ENCODE measurements around the gene TSC22D3.
"Not testable (repeated sequence)": the region's sequence is repeated elsewhere in the genome, so short reads cannot be mapped to it uniquely, and the experiment has no call there.

Gene TSC22D3

DNA sequence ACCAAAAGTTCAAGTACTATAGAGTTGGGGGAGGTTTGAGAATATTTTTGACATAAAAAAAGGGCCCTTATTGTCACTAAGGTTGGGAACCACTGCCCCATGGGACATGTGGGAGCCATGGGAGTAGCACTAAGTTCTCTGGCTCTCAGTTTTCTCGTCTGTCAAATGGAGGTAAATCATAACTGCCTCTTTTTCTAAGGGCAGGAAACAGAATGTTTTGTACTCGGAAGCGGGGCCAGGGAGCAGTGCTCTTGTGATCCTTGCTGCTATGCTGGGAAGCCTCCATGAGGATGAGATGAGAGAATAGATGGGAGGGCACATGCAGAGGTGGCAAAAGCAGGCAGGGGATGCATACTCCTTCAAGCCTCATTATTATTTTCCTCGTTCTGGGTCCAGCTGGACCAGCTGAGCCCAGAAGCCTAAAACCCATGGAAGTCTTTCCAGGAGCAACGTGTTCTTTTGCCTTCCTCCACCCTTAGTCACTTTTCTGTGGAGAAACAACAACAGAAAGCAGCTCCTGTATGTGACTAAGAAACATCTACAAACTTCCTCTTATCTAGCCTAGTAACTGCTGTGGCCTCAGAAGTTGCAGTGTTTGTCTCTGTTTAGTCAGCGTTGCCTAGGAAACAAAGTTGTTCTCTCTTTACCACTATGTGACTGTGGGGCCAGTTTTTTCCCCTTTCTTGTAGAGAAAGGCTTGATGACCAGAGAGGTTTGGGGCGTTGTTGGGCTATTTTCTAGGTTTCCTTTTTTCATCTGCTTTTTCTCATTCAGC is 64.8 kb downstream of the TSC22D3 start:
- DNase-seq = no peak

DNA sequence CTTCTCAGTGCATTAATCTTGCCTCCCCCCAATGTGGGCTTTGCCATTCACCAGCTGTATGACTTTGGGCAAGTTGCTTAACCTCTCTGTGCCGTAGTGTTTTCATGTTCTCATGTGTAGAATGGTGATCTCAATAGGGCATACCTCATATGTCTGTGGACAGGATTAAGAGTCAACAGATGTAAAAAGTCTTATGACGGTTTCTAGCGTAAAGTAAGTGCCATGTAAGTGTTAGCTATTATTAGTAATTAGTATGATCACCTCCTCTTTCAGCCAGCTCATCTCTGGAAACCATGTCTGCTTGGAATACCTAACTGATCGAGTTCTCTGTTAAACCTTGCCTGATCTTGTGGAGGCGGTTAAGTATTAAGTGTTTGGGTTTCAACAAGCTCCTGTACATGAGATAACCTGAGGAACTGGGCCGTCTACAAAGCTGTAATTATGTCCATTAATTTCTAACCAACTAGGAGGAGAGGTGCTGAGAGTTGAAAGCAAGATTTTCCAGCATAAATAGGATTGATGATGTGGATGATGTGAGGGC is 66.3 kb downstream of the TSC22D3 start:
- DNase-seq = no peak

GRCh38 chrX:107708762-107709161 is 66.8 kb downstream of the TSC22D3 start:
- no peak for DNase-seq

- DNase-seq = peak; percentile 28 to 73
Measured at GRCh38 chrX:107707866-107708265, 67.7 kb downstream of the TSC22D3 start.

DNA sequence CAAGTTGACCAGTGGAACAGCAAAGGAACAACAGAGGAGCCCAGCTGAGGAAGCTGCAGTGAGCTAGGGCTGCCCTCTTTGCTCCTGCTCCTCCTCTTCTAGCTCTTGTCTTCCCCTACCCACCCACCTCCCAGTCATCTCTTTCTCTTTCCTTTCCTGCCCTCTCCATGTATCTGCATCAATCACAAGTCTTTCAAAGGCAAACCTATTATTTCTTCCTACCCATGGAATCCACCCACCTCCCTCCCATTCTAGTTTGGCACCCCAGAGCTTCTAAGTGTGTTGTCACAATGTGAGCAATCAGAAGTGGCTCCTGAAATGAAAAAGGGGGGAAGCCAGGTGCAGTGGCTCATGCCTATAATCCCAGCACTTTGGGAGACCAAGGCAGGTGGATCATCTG is 69.3 kb downstream of the TSC22D3 start:
- no peak for DNase-seq

- no peak for DNase-seq
Measured at GRCh38 chrX:107704587-107704986, 71.0 kb downstream of the TSC22D3 start.

DNA sequence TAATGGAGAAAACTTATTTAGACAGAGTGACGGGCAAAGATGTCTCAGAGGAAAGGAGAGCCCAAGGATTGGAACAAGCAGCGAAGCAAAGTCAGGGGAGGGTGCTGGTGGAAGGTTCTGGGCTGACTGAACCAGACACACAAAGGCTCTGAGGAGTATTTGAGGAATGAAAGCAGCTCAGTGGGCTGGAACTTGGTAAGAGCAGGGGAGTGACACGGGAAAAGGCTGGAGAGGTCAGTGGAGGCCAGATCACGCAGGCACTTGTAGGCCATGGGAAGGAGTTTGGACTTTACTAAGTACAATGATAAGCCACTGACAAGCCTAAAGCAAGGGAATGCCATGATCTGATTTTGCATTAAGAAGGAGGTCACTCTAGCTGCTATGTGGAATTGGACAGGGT is 71.4 kb downstream of the TSC22D3 start:
- DNase-seq = no peak

- DNase-seq = no peak
Measured at GRCh38 chrX:107701493-107702121, 74.0 kb downstream of the TSC22D3 start.

GRCh38 chrX:107700790-107701189 is 74.8 kb downstream of the TSC22D3 start:
- DNase-seq = no peak

DNA sequence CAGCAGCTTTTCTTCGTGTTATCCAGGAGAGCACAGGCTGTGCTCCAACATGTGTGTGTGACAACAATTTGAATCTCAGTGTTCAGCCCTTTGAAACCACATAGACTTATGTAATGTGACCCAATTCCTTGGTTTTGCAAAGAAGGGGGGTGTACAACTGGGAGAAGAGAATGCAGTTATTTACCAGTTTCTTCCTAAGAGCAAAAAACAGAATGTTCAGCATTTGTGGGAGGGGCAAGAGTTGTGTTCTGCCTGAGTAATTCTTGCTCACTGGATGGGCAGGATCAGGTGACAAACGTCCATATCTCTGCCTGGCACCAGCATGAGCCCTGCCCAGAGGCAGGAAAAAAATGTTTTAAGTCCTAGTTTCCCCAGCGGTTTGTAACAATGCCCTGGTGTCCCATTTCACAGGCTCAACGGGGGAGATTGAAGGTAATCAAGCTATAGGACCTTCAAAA is 75.2 kb downstream of the TSC22D3 start:
- no peak for DNase-seq

- DNase-seq = no peak
Measured at GRCh38 chrX:107699616-107700015, 76.0 kb downstream of the TSC22D3 start.

- no peak for DNase-seq
Measured at GRCh38 chrX:107691024-107691448, 84.6 kb downstream of the TSC22D3 start.

- no peak for DNase-seq
Measured at GRCh38 chrX:107687445-107687844, 88.1 kb downstream of the TSC22D3 start.

- no peak for DNase-seq
Measured at GRCh38 chrX:107686792-107687191, 88.8 kb downstream of the TSC22D3 start.

GRCh38 chrX:107686026-107686425 is 89.6 kb downstream of the TSC22D3 start:
- no peak for DNase-seq

- not testable (repeated sequence) for DNase-seq
Measured at GRCh38 chrX:107685586-107685985, 90.0 kb downstream of the TSC22D3 start.

DNA sequence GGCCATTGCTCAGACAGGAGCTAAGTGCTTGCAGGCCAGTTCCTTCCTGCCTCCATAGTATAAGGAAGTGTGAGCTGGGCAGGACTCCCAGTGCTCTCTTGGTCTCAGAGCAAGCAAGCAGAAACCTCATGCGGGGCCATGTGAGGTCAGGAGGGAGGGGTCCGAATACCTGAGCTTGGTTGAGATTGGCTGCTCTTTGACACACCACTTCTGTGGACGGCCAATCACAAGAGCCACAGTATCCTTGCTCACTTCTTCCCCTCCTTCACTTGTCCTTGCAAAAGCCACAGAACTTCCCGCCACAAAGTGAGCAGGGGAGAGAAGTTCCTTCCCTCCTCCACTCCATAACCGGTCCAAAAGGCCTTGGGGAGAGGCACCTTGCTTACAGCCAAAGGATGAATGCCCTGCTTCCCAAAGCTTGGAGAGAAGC is 90.6 kb downstream of the TSC22D3 start:
- DNase-seq = no peak

- no peak for DNase-seq
Measured at GRCh38 chrX:107683931-107684330, 91.7 kb downstream of the TSC22D3 start.

DNA sequence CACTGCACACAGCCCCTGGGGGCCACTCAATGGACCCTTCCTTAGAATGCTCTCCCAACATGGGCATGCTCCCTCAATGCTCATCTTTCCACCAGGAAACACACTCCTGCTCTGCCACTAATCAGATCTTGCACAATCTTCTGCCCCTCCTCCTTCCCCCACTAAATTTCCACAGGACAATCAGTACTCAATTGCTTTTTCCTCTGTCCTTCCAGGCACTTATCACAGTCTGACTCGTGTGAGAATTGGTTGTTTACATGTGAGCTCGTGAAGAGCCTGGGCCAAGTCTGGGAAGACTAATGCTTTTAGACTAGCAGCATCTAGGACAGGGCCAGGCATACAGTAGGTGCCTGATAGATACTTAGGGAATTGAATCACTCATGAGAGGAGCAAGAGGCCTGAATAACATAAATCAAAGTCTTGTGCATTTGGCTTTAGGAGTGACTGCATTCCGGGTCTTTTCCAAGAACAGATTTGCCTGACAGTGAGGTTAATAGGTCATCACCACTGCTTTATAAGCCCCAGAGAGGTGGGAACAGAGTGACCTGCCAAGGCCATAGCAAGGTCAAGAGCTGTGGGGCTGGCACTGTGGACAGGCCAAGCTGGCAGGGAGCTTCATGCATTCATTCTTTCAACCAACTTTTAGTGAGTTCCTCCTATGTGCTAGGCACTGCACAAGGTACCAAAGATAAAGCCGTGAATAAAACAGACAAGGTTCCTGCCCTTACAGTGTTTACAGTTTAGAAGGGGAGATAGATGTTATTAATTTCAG is 92.3 kb downstream of the TSC22D3 start:
- DNase-seq = no peak

DNA sequence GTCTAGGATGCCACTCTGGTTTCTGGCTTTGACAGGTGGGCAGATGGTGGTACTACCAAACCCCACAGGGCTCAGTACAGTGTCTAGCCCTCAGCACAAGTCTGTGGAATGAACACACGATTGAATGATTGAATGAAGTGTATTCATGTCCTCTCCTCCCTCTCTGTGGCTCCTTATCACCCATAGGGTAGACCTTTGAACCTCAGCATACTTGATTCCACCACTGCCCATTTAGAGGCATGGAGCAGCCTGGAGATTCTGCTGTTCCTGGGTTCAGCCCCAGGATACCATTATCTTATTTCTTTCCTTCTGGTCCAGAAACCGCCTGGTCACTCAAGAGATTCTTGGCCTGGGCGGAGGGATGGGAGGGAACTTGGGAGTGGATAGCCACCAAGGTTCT is 93.3 kb downstream of the TSC22D3 start:
- no peak for DNase-seq

DNA sequence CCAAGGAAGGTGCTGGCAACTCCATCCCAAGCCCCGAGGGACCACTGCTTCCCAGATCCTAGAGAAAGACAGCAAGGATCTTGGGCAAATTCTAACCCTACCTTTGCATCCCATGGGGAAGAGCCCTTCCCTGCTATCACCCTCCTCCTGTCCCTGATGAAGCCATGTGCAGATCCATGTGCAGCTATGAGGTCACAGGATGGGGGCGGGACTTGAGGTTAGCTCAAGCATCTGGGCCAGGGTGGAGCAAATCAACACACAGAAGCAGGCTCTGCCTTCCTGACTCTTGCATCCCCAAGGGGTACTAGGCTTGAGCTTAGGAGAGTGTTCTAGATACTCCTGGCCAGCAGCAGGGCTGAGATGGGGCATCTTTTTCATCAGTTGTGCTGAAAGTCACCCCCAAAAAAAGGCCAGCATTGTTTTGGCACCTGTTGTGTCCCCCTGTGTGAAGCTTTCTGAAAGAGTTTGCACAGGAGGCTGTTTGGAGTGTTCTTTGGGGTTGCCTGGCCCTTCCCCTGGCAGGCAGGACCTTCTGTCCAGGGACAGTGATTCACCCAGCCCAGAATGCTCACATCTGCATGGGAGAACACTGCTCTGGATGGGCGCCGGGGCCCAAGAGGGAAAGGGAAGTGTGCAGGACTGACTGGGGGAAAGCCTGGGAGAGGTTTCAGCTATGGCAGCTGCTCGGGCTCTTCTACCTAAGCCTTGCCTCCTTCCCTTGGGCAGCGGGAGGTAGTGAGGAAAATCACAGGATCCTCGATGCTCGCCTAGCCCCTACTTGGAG is 96.4 kb downstream of the TSC22D3 start:
- no peak for DNase-seq

- no peak for DNase-seq
Measured at GRCh38 chrX:107677909-107678308, 97.7 kb downstream of the TSC22D3 start.

- DNase-seq = peak in 1 of 2 experiments; percentile 6
Measured at GRCh38 chrX:107677501-107677901, 98.1 kb downstream of the TSC22D3 start.
